SK-N-SH (cell line): ENCODE results near the gene SHISA8. TPM values are rescaled to one million over a fixed set of nuclear protein-coding genes. Genes with fewer than 3 reads are reported as not detected.

Experiments used
- CTCF ChIA-PET: fragments of 300-600, 350-600 bp; formaldehyde crosslinking; extraction: SDS; loops from one replicate; lab custom pipeline; 2021; lab: Yijun Ruan, JAX
- POLR2A ChIA-PET: fragments of 350-600 bp; sonication (Branson Sonifier 250); formaldehyde crosslinking; extraction: SDS; loops from one replicate; lab custom pipeline; 2020; ENCODE audit warnings: antibody characterized with exemption, inconsistent platforms; lab: Yijun Ruan, JAX
- DNase-seq: peaks from one replicate; pipeline ENCODE4 v3.0.0; 2012
- H2AFZ ChIP-seq: fragments of 200-600 bp; sonication (generic); 2 replicates; pipeline ENCODE4 v1.8.1; 2016; ENCODE audit warnings: antibody characterized with exemption, mild to moderate bottlenecking, low read depth
- H3F3A ChIP-seq: fragments of 200-600 bp; sonication (generic); replicated peaks from 2 replicates; pipeline ENCODE3; 2016; ENCODE audit warnings: antibody characterized with exemption, mild to moderate bottlenecking; ENCODE audit not compliant: insufficient read depth
- H3K27ac ChIP-seq, 2 experiments: fragments of 200-500 bp in 1 of 2; fragments of 200-600 bp in 1 of 2; sonication (Bioruptor generic) in 1 of 2; sonication (generic), shearing (Covaris generic) in 1 of 2; 2 replicates each; pipeline versions ENCODE4 v1.5.1 to v1.6.1; 2014 to 2016; ENCODE audit warnings: low read depth in 2 of 2, inconsistent platforms in 1 of 2, low read length in 1 of 2, mild to moderate bottlenecking in 1 of 2, mixed read lengths in 1 of 2
- H3K27me3 ChIP-seq: fragments of 200-600 bp; sonication (generic), shearing (Covaris generic); 2 replicates; pipeline ENCODE4 v1.6.1; 2016; ENCODE audit warnings: mixed run types; ENCODE audit not compliant: insufficient read depth
- H3K36me3 ChIP-seq, 2 experiments: fragments of 200-500 bp in 1 of 2; fragments of 200-600 bp in 1 of 2; sonication (Bioruptor generic) in 1 of 2; sonication (generic) in 1 of 2; replicated peaks in 1 of 2; 2 replicates each; pipeline versions ENCODE3 to v1.5.1; 2014 to 2016; ENCODE audit warnings: low read length in 1 of 2, mild to moderate bottlenecking in 1 of 2; ENCODE audit not compliant: insufficient read depth in 2 of 2, control insufficient read depth in 1 of 2
- H3K4me1 ChIP-seq, 2 experiments: fragments of 200-500 bp in 1 of 2; fragments of 200-600 bp in 1 of 2; sonication (Bioruptor generic) in 1 of 2; sonication (generic), shearing (Covaris generic) in 1 of 2; 2 replicates each; pipeline versions ENCODE4 v1.5.1 to v1.6.1; 2014 to 2016; ENCODE audit warnings: low read depth in 1 of 2, low read length in 1 of 2, mixed run types in 1 of 2; ENCODE audit not compliant: insufficient read depth in 2 of 2, control insufficient read depth in 1 of 2
- H3K4me2 ChIP-seq: fragments of 200-600 bp; sonication (generic), shearing (Covaris generic); 2 replicates; pipeline ENCODE4 v1.6.1; 2017; ENCODE audit warnings: mixed run types
- H3K4me3 ChIP-seq, 2 experiments: fragments of 200-500 bp in 1 of 2; fragments of 200-600 bp in 1 of 2; sonication (Bioruptor generic) in 1 of 2; sonication (generic), shearing (Covaris generic) in 1 of 2; 2 replicates each; pipeline versions ENCODE4 v1.5.1 to v1.8.1; 2014 to 2016; ENCODE audit warnings: low read depth in 2 of 2, inconsistent platforms in 1 of 2, low read length in 1 of 2, mild to moderate bottlenecking in 1 of 2, mixed read lengths in 1 of 2, moderate library complexity in 1 of 2
- H3K79me2 ChIP-seq: fragments of 200-600 bp; sonication (generic); 2 replicates; pipeline ENCODE4 v1.8.1; 2017; ENCODE audit warnings: mild to moderate bottlenecking; ENCODE audit not compliant: insufficient read depth
- H3K9ac ChIP-seq: fragments of 200-600 bp; sonication (generic); 2 replicates; pipeline ENCODE4 v1.6.1; 2017; ENCODE audit warnings: mixed run types
- H3K9me2 ChIP-seq: fragments of 200-600 bp; sonication (generic); 2 replicates; pipeline ENCODE4 v1.6.1; 2017; ENCODE audit warnings: mixed run types
- H3K9me3 ChIP-seq: fragments of 200-600 bp; sonication (generic); 2 replicates; pipeline ENCODE4 v1.6.1; 2017; ENCODE audit warnings: mixed run types, mild to moderate bottlenecking, moderate library complexity
- H4K20me1 ChIP-seq: fragments of 200-600 bp; sonication (generic); 2 replicates; pipeline ENCODE4 v1.6.1; 2017; ENCODE audit warnings: mild to moderate bottlenecking, mixed run types; ENCODE audit not compliant: insufficient read depth
- CTCF ChIP-seq: fragments of 200-600 bp; sonication (generic); IDR thresholded peaks from 2 replicates; pipeline ENCODE4 v1.6.1; 2017; ENCODE audit warnings: antibody characterized with exemption, mild to moderate bottlenecking, moderate library complexity
- ELF1 ChIP-seq: IDR thresholded peaks from 2 replicates; pipeline ENCODE4 v1.4.0; 2012
- EP300 ChIP-seq, 2 experiments: IDR thresholded peaks; 2 replicates each; pipeline versions ENCODE4 v1.4.0 to v1.6.1; 2012; ENCODE audit warnings: borderline replicate concordance in 1 of 2, low read depth in 1 of 2, low read length in 1 of 2
- EZH2phosphoT487 ChIP-seq: fragments of 200-600 bp; sonication (generic); IDR thresholded peaks from 2 replicates; pipeline ENCODE4 v1.6.1; 2017; ENCODE audit warnings: low read depth, mixed run types, mild to moderate bottlenecking, antibody characterized with exemption, moderate library complexity, borderline replicate concordance
- FOXM1 ChIP-seq: IDR thresholded peaks from 2 replicates; pipeline ENCODE4 v1.4.0; 2012; ENCODE audit warnings: low read depth, mild to moderate bottlenecking
- GABPA ChIP-seq: IDR thresholded peaks from 2 replicates; pipeline ENCODE4 v1.4.0; 2012; ENCODE audit warnings: low read depth, mild to moderate bottlenecking
- IRF3 ChIP-seq: fragments of 150-350 bp; IDR thresholded peaks from 2 replicates; pipeline ENCODE4 v1.6.1; 2016; ENCODE audit warnings: mild to moderate bottlenecking, low read depth, low read length
- JUND ChIP-seq: IDR thresholded peaks from 2 replicates; pipeline ENCODE4 v1.4.0; 2012
- MEF2A ChIP-seq: IDR thresholded peaks from 2 replicates; pipeline ENCODE4 v1.4.0; 2012; ENCODE audit warnings: low read depth, borderline replicate concordance
- NRF1 ChIP-seq: IDR thresholded peaks from 2 replicates; pipeline ENCODE4 v1.6.1; 2012; ENCODE audit warnings: low read depth, mild to moderate bottlenecking, low read length
- PBX3 ChIP-seq: IDR thresholded peaks from 2 replicates; pipeline ENCODE4; 2012
- RCOR1 ChIP-seq: fragments of 150-350 bp; IDR thresholded peaks from 2 replicates; pipeline ENCODE4 v1.6.1; 2017; ENCODE audit warnings: antibody characterized with exemption, low read length
- RFX5 ChIP-seq: IDR thresholded peaks from 2 replicates; pipeline ENCODE4 v1.6.1; 2012; ENCODE audit warnings: mild to moderate bottlenecking, improper control_type of control experiment, low read length
- RXRA ChIP-seq: IDR thresholded peaks from 2 replicates; pipeline ENCODE4 v1.4.0; 2012; ENCODE audit warnings: low read depth, mild to moderate bottlenecking, borderline replicate concordance
- SIN3A ChIP-seq: IDR thresholded peaks from 2 replicates; pipeline ENCODE4 v1.6.1; 2012; ENCODE audit warnings: low read depth, mild to moderate bottlenecking, low read length, moderate library complexity, borderline replicate concordance
- USF2 ChIP-seq: fragments of 150-350 bp; IDR thresholded peaks from 2 replicates; pipeline ENCODE4 v1.6.1; 2017; ENCODE audit warnings: antibody characterized with exemption, low read length, low read depth, borderline replicate concordance
- ZBTB33 ChIP-seq: IDR thresholded peaks from 2 replicates; pipeline ENCODE4 v1.4.0; 2012; ENCODE audit warnings: low read depth, borderline replicate concordance
- WGBS: methylation state at CpG from one replicate; pipeline ENCODE4 v1.1.6; 2017; ENCODE audit warnings: low lambda C conversion rate; 5-methylcytosine and 5-hydroxymethylcytosine counted together
- polyA plus RNA-seq, 3 experiments: library from polyadenylated mRNA; depleted of rRNA; stranded (reverse); fragments of >200 nt; gene quantifications; 2 replicates each; pipeline ENCODE4 v1.2.3, GENCODE V29; 2012
- TF ChIP-seq, protein P1 (sequence below): IDR thresholded peaks from 2 replicates; pipeline ENCODE4 v1.6.1; 2012; ENCODE audit warnings: mild to moderate bottlenecking, low read depth, low read length, moderate library complexity

Gene SHISA8
- polyA plus RNA-seq, 1 of the 3 experiments (the other 2 are of a cell fraction), result not detected

DNA sequence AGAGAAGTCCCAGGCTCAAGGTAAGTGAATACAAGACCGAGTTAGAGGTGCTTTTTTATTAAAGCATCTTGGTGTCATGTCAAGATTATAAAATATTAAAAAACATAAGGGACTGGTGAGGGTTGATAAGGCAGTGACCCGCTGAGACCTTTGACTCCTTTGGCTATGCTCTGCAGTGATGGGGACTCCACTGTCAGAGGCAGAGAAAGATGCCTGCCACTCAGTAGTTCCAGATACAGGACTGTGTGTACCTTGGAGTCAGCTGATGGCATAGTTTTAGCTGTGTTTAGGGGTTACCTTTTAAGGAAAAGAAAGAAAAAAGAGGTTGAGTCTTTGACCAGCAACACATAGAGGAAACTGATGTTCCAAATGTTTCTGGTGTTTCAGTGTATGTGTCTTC is 40.8 kb downstream of the SHISA8 start:
- H3K79me2 ChIP-seq, result no peaks in the 10 kb centered on the region
- no peak for DNase-seq
- TF ChIP-seq EZH2phosphoT487, result no peak
- TF ChIP-seq EP300 (IDR thresholded peaks at IDR 0.05; ENCODE audit: borderline replicate concordance in 1 of 2, low read depth in 1 of 2, low read length in 1 of 2), result no peak
- TF ChIP-seq, protein P1, sequence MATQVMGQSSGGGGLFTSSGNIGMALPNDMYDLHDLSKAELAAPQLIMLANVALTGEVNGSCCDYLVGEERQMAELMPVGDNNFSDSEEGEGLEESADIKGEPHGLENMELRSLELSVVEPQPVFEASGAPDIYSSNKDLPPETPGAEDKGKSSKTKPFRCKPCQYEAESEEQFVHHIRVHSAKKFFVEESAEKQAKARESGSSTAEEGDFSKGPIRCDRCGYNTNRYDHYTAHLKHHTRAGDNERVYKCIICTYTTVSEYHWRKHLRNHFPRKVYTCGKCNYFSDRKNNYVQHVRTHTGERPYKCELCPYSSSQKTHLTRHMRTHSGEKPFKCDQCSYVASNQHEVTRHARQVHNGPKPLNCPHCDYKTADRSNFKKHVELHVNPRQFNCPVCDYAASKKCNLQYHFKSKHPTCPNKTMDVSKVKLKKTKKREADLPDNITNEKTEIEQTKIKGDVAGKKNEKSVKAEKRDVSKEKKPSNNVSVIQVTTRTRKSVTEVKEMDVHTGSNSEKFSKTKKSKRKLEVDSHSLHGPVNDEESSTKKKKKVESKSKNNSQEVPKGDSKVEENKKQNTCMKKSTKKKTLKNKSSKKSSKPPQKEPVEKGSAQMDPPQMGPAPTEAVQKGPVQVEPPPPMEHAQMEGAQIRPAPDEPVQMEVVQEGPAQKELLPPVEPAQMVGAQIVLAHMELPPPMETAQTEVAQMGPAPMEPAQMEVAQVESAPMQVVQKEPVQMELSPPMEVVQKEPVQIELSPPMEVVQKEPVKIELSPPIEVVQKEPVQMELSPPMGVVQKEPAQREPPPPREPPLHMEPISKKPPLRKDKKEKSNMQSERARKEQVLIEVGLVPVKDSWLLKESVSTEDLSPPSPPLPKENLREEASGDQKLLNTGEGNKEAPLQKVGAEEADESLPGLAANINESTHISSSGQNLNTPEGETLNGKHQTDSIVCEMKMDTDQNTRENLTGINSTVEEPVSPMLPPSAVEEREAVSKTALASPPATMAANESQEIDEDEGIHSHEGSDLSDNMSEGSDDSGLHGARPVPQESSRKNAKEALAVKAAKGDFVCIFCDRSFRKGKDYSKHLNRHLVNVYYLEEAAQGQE, result no peak
- TF ChIP-seq USF2, result no peak
- TF ChIP-seq RXRA, result no peak
- TF ChIP-seq NRF1, result no peak
- TF ChIP-seq FOXM1, result no peak
- no peak for TF ChIP-seq RCOR1
- TF ChIP-seq RFX5, result no peak
- TF ChIP-seq IRF3, result no peak
- no peak for TF ChIP-seq PBX3
- TF ChIP-seq ZBTB33, result no peak
- TF ChIP-seq JUND, result no peak
- TF ChIP-seq ELF1, result no peak
- no peak for TF ChIP-seq GABPA
- no peak for TF ChIP-seq CTCF
- no peak for TF ChIP-seq MEF2A
- TF ChIP-seq SIN3A, result no peak
- ChIA-PET CTCF (no interaction called here), POLR2A (no interaction called here)
- H3K9ac ChIP-seq, result no peak overlapping the region
- no peaks in the 10 kb centered on the region for H3F3A ChIP-seq
- WGBS, result 100% methylated on average over 2 of the region's 2 CpGs
- no peaks in the 10 kb centered on the region for H3K27me3 ChIP-seq
- peaks cover 0 to 2% of the 10 kb centered on the region in 2 experiments; a peak in 1 of 4 replicates for H3K4me1 ChIP-seq
- H3K4me3 ChIP-seq, result no peak overlapping the region
- H3K9me3 ChIP-seq, result no peaks in the 10 kb centered on the region
- H4K20me1 ChIP-seq, result no peaks in the 10 kb centered on the region
- H2AFZ ChIP-seq, result no peak overlapping the region
- no peak overlapping the region for H3K4me2 ChIP-seq
- no peaks in the 10 kb centered on the region for H3K9me2 ChIP-seq
- no peaks in the 10 kb centered on the region for H3K36me3 ChIP-seq
- H3K27ac ChIP-seq, result no peak overlapping the region
